PFSK-1 (cell line): ENCODE measurements around the gene NOS1.

Experiments used
- FOXP2 ChIP-seq: optimal IDR thresholded peaks from 2 replicates; pipeline ENCODE3; 2011; ENCODE audit warnings: borderline replicate concordance, control low read depth, inconsistent platforms; ENCODE audit not compliant: insufficient read depth; ENCODE audit errors: extremely low read length, extremely low read depth
- POLR2AphosphoS5 ChIP-seq: IDR thresholded peaks from 2 replicates; pipeline ENCODE4 v1.6.1; 2012; ENCODE audit warnings: low read depth, mild to moderate bottlenecking, control low read depth, low read length, moderate library complexity
- SIN3A ChIP-seq: IDR thresholded peaks from 2 replicates; pipeline ENCODE4 v1.6.1; 2012; ENCODE audit warnings: mild to moderate bottlenecking, low read length, moderate library complexity, borderline replicate concordance; ENCODE audit not compliant: insufficient read depth
- TAF1 ChIP-seq: IDR thresholded peaks from 2 replicates; pipeline ENCODE4 v1.6.1; 2012; ENCODE audit warnings: low read length, control low read depth, borderline replicate concordance; ENCODE audit not compliant: insufficient read depth
- TF ChIP-seq, protein P1 (sequence below), 2 experiments: IDR thresholded peaks; 2 replicates each; pipeline versions ENCODE4 v1.6.1 to v1.8.0; 2011 to 2012; ENCODE audit warnings: low read depth in 2 of 2, low read length in 2 of 2, control low read depth in 1 of 2, inconsistent platforms in 1 of 2, mild to moderate bottlenecking in 1 of 2, moderate library complexity in 1 of 2; ENCODE audit not compliant: insufficient read depth in 1 of 2

Gene NOS1

DNA sequence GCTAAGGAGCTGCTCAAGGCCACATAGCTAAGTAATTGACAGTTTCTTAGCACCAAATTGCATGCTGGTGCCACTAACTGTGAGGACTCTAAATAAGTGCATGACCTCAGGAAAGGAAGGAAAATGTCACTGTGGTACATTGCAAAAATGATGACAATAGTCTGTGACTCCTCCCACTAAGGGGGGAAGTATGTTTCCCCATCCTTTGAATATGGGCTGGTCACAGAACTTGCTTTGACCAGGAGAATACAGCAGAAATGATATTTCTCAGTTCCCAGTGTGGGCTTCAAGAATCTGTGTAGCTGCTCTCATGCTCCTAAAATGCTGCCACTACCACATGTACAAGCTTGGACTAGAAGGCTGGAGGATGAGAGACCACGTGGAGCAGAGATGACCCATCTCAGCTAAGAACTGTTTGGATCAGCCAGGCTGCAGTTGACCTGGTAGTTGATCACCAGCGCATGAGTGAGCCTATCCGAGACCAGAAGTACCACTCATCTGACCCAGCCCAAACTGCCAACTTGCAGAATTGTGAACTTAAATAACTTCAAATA lies 42.2 kb upstream of the NOS1 start:
- no peak for TF ChIP-seq POLR2AphosphoS5
- TF ChIP-seq, protein P1, sequence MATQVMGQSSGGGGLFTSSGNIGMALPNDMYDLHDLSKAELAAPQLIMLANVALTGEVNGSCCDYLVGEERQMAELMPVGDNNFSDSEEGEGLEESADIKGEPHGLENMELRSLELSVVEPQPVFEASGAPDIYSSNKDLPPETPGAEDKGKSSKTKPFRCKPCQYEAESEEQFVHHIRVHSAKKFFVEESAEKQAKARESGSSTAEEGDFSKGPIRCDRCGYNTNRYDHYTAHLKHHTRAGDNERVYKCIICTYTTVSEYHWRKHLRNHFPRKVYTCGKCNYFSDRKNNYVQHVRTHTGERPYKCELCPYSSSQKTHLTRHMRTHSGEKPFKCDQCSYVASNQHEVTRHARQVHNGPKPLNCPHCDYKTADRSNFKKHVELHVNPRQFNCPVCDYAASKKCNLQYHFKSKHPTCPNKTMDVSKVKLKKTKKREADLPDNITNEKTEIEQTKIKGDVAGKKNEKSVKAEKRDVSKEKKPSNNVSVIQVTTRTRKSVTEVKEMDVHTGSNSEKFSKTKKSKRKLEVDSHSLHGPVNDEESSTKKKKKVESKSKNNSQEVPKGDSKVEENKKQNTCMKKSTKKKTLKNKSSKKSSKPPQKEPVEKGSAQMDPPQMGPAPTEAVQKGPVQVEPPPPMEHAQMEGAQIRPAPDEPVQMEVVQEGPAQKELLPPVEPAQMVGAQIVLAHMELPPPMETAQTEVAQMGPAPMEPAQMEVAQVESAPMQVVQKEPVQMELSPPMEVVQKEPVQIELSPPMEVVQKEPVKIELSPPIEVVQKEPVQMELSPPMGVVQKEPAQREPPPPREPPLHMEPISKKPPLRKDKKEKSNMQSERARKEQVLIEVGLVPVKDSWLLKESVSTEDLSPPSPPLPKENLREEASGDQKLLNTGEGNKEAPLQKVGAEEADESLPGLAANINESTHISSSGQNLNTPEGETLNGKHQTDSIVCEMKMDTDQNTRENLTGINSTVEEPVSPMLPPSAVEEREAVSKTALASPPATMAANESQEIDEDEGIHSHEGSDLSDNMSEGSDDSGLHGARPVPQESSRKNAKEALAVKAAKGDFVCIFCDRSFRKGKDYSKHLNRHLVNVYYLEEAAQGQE (IDR thresholded peaks at IDR 0.05; ENCODE audit: insufficient read depth in 1 of 2, low read depth in 2 of 2, low read length in 2 of 2): no peak
- no peak for TF ChIP-seq FOXP2
- TF ChIP-seq TAF1: no peak
- TF ChIP-seq SIN3A: no peak

DNA sequence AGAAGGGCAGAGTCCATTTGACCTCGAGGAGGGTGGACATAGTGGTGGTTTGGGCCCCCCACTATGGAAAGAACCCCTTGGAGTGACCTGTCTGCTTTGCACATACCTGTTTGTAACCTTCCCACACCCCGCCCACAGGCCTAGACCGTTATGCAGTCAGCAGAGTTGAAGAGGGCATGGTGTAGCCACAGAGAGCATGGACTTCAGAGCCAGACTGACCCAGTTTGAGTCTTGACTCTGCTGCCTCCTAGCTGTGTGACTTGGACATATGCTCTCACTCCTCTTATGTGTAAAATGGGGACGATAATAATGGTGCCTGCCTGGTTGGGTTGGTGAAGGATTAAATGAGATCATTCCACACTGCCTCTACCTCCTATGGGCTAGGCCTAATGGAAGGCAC lies 40.9 kb upstream of the NOS1 start:
- TF ChIP-seq POLR2AphosphoS5 (no peak), SIN3A (no peak), FOXP2 (no peak), TAF1 (no peak)
- TF ChIP-seq, protein P1 (IDR thresholded peaks at IDR 0.05; ENCODE audit: insufficient read depth in 1 of 2, low read depth in 2 of 2, low read length in 2 of 2): no peak

DNA sequence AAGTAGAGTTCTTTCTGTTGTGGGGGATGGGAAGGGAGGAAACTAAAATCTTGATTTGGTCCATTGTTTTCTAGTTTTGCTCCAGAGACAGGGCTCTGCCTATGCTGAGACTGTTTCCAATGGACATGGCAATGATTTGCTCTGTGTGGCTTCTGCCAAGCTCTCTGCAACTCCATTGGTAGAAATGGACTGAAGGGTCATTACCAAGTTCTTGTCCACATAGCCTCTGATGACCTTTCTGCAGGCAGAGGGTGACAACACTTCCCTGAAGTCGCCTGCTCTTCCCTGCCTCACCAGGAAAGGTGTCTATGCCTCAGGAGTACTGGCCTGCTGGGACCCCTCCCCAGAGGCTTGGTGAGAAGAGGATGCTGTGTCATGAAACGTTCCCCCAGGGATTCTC lies 39.5 kb upstream of the NOS1 start:
- no peak for TF ChIP-seq POLR2AphosphoS5
- TF ChIP-seq, protein P1 (IDR thresholded peaks at IDR 0.05; ENCODE audit: insufficient read depth in 1 of 2, low read depth in 2 of 2, low read length in 2 of 2): no peak
- TF ChIP-seq SIN3A: no peak
- no peak for TF ChIP-seq TAF1
- TF ChIP-seq FOXP2: no peak

DNA sequence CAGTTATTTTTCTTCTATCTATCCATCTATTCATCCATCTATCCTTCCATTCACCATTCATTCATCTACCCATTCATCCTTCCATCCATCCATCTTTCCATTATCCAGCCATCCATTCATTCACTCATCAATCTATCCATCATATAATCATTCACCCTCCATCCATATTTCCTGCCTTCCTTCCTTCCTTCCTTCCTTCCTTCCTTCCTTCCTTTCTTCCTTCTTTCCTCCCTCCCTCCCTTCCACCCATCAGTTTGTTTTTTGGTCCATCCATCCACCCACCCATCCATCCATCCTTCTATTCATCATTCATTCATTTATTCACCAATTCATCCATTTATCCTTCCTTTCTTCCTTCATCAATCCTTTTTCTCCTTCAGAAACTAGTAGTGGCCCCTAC lies 34.3 kb upstream of the NOS1 start:
- TF ChIP-seq SIN3A (no peak), TAF1 (no peak), FOXP2 (no peak), POLR2AphosphoS5 (no peak)
- TF ChIP-seq, protein P1 (IDR thresholded peaks at IDR 0.05; ENCODE audit: insufficient read depth in 1 of 2, low read depth in 2 of 2, low read length in 2 of 2): no peak

DNA sequence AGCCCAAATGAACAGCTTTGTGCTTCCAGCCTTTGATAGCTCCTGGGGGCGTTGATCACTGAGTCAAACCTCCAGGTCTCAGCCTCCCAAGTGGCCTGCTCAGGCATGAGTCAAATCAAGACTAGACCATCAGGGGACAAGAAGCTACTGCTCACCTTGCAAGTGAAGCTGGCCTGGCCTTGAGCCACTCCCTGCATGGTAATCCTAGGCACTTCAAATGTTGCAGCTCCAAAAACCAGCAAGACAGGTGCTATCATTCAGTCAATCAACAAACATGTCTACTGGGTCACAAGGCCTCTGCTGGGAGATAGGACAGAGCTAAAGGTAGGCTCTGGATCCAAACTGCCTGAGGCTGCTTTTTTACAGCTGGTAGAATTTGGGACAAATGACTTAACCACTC lies 33.1 kb upstream of the NOS1 start:
- no peak for TF ChIP-seq SIN3A
- no peak for TF ChIP-seq TAF1
- TF ChIP-seq, protein P1 (IDR thresholded peaks at IDR 0.05; ENCODE audit: insufficient read depth in 1 of 2, low read depth in 2 of 2, low read length in 2 of 2): no peak
- no peak for TF ChIP-seq POLR2AphosphoS5
- TF ChIP-seq FOXP2: no peak
